SH-SY5Y (cell line): Measurements from ENCODE around the gene ESYT3.

Source experiments
- GATA2 ChIP-seq: IDR thresholded peaks from 2 replicates; pipeline ENCODE4 v1.6.1; 2011; ENCODE audit warnings: mild to moderate bottlenecking, low read depth, low read length
- GATA3 ChIP-seq: IDR thresholded peaks from 2 replicates; pipeline ENCODE4 v1.6.1; 2011; ENCODE audit warnings: low read depth, mild to moderate bottlenecking, low read length, moderate library complexity

- no peak for TF ChIP-seq GATA2
- TF ChIP-seq GATA3, result no peak
Measured at GRCh38 chr3:138398791-138399575, 35.4 kb upstream of the ESYT3 start.
